ENCODE data around the gene WDFY4. TPM values are rescaled to one million over a fixed set of nuclear protein-coding genes. Genes with fewer than 3 reads are reported as not detected.
A peak's percentile ranks its signal among the peaks of the same experiment; 100 is the strongest.

WDFY4 gene
- total RNA-seq, 1 donor from 2014 or later: 0.03 TPM

DNA sequence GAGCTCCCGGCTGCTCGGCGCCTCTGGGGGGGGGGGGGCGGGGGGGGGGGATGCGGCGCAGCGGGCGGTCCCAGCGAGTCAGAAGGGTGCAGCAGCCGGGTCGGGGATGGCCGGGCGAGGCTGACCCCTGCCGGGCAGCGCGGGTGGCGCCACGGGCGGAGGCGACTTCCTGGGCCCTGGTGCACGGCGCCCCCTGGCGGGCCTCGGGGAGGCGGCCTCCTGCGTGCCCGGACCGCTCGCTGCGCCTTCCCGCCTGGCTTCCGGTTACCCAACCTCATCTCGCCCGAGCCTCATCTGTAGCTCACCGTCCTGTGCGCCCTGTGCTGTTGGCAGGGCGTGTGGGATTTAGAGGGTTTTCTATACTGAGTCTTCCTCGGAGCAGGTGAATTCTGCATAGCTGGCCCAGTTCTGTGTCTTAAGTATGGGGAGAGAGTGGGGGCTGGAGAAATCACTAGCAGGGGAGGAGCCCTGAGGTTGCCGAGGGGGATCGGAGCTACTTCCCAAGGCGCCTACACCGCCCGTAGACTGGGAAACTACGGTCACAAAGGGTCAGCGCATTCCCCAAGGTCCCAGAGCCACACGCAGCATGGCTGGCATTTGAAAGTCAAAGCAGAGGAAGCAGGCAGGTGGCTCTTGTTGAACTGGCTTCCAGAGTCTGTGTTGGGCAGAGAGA is 28.3 kb upstream of the WDFY4 start:
- DNase-seq (ENCODE audit: low read depth): peak; percentile 89

DNA sequence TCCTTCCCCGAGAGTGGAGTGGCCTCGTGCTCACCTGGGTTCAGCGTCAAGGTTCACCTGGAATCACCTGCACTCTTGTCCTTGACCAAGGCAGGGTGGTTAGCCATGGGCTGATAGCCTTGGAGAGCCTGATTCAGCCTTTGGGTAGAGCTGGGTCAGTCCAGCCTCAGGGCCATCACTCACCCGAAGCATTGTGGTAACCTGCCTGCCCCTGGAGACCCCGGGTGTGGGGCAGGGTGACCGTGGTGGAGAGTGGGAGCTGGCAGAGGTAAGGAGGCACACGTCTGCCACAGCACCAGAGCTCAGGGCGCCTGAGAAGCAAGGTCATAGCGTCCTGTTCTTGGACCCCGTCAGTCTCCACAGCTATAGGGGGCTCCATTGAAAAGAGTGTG is 27.8 kb upstream of the WDFY4 start:
- DNase-seq (ENCODE audit: low read depth): no peak

DNA sequence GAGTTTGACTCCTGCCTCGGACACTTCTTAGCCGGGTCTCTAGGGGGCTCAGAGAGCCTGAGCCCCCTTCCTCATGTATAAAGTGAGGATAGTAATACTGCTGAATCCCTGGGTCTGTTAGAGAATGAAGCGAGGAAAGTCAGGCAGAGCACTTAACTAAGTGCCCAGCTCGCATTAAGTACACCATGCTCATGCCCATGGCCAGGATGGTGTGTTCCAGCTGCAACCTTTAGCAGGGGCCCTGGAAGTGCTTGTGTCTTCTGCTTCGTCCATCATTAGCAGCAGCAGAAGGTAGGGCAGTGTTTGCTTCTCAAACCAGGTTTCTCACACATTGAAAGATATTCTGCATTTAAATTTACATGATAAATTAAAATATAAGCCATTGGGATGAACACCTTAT is 27.3 kb upstream of the WDFY4 start:
- DNase-seq (ENCODE audit: low read depth): no peak

DNA sequence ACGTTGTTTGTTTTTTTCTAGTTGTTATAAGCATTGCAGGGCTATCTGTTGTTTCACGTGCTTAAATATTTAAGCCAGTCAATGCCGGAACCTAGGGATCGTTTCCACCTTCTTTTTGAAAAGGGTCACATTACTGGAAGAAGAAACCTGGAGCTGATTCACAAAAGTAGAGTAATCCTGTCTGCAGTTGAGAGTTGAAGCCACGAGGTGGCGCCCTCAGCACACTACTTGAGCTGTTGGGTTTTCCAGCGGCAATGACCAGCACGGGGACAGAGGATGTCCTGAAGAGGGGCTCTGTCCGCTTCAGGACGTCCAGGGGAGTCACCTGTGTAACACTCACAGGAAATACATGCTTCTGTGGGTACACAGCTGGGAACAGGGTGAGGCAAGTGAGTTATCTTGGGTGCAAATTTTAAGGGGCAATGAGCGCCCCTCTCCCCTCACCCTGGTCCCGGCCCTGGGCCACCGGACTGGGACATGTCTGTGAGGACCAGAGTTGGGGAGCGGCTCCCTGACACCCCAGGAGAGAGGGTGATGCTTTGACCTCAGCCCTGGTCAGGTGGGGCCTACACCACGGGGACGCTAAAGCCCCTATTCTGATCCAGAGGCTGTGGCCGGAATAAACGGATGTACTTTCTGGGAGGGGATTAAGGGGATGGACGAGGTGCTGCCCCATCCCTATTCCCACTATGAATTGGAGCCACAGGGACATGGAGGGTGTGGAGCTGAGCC is 26.3 kb upstream of the WDFY4 start:
- peak; percentile 79 for DNase-seq (ENCODE audit: low read depth)

DNA sequence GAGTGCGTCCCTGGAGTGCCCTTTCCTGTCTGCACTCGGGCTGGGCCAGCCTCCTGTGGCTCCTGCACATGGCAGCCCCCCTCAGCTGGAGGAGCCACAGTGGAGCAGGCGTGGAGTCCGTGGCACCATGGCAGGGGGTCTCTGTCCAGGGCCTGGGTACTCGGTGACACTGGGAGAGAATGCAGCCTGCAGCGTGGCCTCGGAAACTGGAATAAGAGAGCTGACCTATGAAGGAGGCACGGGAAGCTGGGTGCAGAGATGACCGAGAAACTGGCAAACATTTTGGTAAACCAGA is 25.8 kb upstream of the WDFY4 start:
- DNase-seq (ENCODE audit: low read depth): no peak

DNA sequence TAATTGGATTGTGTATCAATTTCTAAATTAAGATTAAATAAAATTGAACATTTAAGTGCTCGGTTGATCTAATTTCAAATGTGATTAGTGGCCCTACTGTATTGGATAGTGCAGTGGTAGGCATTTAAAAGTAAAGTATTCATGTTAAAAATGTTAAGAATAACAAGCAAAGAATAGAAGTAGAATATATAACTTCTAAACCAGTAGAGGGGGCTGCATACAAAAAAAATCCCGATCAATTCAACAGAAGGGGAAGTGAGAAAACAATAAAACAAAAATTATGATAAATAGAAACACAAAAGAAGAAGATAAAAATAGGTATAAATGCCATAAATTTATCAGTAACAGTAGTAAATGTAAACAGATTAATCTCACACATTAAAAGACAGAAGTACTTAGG is 24.9 kb upstream of the WDFY4 start:
- no peak for DNase-seq (ENCODE audit: low read depth)

DNA sequence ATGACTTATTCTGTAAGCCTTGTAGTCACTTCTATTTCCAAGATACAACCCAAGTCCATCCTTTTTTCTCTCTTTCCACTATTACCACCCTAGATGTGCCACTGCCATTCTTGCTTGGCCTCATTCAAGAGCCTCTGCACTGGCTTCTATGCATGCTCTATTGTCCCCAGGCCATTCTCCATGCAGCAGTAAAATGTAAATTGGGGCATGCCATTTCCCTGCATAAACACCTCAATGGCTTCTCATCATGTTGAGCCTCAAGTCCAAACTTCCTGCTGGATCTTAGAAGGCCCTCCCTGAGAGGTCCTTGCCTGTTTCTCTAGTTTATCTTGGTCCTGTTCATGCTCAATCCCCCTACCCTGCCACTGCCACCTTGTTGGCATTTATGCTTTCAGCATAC is 23.2 kb upstream of the WDFY4 start:
- no peak for DNase-seq (ENCODE audit: low read depth)

DNA sequence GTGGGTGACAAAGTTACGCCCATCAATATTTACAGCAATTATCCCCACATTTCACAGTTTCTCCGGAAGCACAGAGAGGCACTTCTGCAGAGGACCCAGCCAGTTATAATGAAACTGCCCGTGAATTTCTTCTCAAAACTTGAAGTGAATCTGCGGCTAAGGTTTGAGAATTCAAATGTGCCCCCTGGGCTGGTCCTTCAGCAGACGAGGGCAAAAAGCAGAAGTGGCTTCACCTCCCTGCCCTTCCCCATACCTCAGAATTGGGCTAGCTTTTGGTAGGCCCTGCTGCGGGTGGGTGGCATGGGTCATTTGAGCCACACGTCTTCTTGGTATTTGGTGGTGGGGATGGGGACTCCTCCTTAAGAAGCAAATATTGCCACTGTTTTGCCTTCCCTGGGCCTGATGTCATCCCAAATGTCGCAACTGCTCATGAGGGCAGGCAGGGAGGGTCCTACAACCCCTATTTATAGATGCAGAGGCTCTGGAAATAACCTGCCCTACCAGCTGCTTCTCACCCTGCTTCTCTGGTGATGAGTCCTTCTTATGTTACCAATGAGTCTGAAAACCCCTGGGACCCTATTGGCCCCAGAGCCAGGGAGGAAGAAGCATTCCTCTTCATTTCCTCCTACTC is 16.6 kb upstream of the WDFY4 start:
- DNase-seq (ENCODE audit: low read depth): peak; percentile 87

DNA sequence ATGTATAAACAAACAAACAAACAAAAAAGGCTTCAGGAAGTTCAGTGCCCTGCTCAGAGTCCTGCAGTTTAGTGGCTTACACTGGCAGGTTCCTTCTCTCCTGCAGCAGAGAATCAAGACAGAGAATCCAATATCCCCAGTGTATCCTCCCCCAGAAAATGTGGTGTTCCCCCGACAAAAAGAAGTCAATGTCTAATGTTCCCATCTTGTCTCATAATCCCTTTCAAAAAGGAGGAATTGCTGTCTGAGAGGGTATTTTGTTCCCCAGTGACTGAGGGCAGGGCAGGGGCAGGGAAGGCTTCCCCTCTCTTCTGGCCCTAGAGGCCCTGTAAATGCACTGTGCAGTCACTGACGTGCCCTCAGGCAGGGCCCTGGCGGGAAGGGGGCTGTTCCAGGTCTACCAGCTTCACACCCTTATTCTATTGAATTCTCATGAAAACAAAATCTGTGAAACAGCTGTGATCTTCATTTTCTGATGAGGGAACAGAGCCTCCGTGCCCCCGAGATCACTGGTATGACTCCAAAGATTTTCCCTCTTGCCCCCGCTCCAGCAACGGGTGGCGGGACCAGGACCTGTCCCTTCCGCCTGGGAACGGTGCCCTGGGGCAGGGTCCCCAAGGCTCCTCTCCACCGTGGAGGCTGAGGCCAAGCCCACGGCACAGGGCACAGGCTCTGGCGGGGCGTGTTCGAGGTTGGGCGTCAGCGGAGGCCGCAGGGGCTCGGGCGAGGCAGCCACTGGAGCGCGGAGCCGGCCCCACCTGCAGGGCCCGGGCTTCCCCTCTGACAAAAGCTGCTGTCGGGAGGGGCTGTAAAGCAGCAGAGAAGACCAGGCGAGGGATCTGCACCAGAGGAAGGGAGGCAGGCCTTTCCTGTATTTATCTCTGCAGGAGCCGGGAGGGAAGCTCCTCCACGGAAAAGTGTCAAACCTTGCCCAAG is 13.4 kb upstream of the WDFY4 start:
- DNase-seq (ENCODE audit: low read depth): no peak

DNA sequence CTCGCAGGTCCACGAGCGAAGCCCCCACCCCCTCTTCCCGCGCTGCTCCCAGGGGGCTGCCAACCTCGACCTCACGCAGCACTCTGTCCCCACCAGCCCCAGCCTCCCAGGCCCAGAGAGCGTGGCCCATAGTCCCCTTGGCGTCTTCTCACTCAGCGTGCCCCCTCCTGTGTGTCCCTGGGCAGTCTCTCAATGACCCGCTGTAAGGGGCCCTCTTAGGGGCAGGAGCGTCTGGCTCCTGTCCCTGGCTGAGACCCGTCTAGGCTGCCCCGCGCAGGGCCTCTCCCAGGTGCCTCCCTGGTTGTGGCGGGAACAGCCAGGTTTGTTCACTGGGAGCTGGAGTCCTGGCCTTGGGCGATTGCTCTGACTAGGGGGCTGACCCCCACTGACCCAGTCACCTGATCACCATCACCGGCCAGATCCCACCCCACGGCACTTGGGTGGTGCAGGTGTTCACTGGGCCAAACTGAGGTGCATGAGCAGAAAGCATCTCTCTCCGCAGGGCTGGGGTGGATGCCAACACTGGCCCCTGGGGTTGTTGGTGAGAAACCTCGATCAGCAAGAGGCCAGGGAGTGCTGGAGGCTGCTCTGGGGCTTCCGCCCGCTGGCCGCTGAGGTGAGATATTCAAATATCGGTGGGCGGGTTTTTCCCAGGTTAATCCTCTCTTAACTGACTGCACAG is 12.6 kb upstream of the WDFY4 start:
- no peak for DNase-seq (ENCODE audit: low read depth)

DNA sequence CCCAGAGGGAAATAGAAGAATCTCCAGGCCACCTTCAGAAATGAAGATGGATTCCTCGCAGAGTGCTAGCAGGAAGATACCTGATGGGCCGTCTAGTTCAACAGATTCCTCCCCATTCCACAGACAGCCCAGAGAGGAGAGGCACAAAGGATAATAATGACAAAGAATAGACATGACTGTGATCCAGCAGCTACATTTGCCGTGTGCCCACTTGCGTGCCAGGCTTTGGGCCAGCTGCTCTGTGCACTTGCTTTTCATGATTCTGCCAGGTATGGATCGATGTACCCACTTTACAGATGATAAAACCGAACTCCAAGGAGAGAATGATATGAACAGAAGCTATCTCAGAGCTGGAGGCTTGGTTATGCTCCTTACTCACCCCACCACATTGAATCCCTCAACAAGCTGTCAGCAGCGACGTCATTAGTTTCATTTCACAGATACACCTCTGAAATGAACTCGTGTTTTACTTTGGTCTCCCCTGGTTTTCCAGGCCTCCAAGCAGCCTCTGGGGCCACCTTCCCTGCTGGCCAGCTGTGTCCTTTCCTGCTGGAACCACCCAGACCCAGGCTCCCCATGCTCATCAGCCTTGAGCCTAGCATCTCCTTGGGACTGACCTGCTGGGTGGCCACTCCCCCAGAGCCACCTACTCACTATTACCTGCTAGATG is 11.9 kb upstream of the WDFY4 start:
- DNase-seq (ENCODE audit: low read depth): no peak

DNA sequence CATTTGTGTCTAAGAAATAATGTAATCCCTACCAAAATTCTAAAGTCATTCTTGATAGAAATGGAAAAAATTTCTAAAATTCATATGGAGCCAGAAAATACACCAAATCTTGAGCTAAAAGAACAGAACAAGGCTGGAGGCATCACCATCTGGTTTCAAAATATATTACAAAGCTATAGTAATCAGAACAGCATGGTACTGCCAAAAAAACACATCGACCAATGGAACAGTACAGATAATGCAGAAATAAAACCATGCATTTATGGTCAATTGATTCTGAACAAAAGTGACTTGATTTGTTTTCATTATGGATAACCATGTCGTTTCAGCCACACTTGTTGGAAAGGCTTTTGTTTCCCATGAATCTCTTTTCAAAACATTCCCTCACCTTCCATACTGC is 7.0 kb upstream of the WDFY4 start:
- no peak for DNase-seq (ENCODE audit: low read depth)

DNA sequence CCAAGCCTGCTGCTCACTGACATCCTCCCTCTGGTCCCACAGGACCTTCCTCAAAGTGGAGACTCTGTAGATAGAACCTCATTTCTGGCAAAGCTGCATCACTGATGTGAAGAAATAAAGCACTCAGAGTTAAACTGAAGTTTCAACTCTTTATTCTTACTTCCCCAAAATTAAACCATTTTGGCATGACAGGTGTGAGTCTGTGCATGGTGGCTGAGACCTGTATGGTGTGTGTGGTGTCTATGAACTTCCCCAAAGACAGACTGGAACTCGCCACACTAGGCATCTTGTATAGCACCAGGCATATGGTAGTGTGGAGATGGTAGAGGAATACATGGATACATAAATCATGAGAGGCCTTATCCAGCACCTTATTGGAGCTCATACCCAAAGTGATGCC is 6.6 kb upstream of the WDFY4 start:
- DNase-seq (ENCODE audit: low read depth): no peak

DNA sequence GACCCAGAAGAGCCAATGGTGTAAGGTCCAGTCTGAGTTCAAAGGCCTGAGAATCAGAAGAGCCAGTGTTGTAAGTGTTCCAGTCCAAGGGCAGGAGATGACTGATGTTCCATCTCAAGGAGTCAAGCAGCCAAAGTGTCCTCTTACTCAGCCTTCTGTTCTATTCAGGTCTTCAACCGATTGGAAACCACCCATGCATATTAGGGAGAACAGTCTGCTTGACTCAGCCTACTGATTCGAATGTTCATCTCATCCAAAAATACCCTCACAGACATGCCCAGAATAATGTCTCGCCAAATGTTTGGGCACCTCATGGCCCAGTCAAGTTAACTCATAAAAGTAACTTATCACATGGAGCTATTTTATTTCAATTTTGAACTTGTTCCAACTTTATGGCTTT is 2.9 kb upstream of the WDFY4 start:
- peak; percentile 32 for DNase-seq (ENCODE audit: low read depth)

DNA sequence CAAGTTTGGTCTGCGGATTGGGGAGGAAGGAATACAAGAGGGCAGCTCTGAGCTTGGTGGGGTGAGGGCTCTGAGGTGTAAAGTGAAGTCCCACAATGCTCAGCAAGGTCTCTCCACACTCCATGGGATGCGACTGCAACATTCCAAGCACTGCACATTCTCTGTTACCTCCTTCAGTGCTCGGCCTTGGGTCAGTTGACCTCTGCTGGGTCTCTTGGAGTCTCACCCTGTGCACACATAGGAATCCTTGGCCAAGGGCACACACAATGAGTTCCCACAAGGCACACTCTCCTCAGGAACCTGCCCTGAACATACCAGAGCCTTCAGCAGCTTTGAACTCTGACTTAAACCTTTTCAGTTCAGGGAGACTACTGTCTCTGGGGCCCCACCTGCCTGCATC is 2.4 kb upstream of the WDFY4 start:
- no peak for DNase-seq (ENCODE audit: low read depth)

DNA sequence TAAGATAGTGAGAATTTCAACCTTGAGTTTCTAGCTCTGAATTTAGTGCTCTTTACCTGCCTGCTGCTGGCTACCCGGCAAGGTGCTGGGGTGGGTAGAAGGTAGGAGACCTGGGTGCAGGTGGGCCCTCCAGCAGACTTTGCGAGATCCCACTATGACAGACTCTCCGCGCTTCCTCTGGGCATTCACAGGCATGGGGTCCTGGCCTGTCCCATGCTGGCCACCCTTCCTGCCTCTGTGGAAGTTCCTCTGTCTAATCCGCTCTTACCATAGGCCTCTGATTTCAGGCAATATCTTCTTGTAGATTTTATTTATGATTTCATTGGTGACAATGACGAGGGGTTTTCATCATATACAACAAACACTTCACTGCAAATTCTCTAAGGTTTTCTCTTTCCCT is 1.2 kb upstream of the WDFY4 start:
- no peak for DNase-seq (ENCODE audit: low read depth)

DNA sequence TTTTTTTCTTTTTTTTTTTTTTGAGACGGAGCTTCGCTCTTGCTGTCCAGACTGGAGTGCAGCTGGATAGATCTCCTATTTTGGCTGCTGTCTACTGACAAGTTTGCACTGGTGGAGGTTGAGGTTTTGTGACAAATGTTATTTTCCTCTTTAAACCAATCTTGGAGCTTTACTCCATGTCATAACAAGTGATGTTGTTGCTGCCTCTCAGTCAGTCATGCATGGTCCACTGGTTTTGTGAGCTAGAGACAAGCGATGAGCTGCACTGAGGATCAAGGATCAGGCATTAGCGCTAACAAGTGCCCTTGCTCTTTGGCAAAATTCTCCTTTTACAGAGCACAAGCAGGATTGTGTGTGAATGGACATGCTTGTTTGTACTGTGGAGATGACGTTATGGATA is 805 bp upstream of the WDFY4 start:
- DNase-seq (ENCODE audit: low read depth): no peak

DNA sequence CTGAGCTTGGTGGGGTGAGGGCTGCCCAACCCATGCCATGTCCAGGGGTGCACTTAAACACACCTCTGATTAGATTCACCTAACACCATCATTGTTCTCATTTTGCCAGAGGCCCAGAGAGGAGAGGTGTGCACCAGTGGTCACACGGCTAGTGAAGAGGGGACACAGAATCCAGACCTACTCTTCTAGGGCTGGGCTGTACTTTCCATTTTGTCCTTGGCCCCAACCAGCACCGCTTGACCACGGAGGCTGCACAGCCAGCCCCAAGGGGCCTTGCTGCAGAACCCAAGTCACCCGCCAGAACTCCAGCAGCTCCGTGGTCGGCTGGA is 246 bp upstream of the WDFY4 start:
- no peak for DNase-seq (ENCODE audit: low read depth)

DNA sequence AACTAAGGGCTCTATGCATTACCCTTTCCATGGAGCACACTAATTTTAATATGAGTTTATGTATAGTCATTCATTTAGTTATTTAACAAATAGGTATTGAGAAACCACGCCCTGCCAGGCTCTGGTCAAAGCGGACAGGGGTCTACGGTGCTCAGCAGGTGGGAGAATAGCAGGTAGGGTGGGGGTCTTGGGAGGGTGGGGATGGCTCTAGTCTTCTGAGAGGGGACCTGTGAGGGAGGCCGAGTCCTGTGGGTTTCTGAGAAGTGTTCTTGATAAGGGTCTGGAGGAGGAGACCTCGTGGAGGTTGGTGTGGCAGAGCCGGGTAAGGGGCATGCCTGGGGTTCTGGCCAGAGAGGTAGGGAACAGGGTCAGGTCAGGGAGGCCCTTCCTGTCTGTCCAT is 1.1 kb downstream of the WDFY4 start:
- no peak for DNase-seq (ENCODE audit: low read depth)

DNA sequence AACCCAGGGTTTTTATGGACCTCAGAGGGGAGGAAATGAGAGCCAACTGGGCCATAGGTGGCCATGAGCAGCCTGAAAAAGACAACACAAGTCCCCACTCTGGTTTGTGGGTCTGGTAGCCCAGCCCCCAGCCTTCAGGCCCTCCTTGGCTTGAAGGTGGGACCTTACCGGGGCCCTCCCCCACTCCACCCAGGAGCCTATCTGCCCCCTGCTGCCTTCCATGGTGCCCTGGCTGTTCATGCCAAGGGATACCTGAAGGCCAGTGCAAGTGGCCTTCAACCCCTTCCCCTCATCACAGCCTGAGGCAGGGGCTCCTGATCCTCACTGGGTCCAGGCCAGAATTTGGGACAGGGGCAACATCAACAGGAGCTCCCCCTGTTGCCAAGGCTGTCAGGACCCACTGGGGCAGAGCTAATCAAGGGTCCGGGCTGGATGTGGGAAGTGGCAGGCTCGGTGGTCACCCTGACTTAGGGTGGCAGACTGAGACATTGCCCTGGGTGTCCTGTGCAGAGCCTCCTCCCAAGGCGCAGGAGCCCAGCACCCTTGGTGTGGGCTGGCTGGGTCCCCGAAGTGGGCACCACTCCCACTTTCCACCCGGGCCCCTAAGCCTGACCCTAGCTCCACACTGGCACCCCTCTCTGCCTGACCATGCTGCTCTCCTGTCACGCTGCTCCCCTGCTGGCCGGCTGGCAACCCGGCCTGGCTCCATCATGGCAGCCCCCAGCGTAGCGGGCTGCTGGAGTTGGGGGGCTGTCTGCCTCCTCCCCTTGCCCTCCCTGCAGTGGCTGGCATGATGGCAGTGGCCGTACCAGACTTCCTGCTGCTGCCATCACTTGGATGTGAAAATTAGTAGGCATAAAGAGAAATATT is 6.4 kb downstream of the WDFY4 start:
- DNase-seq (ENCODE audit: low read depth): no peak
